Subcutaneous adipose tissue (tissue), 4 donors: Measurements from ENCODE around the gene SGPP1. TPM values are rescaled to one million over a fixed set of nuclear protein-coding genes. Genes with fewer than 3 reads are reported as not detected.

Experiments used
- CTCF ChIP-seq: fragments of 450-650 bp; IDR thresholded peaks from one replicate; pipeline ENCODE4 v1.5.1; 2016; ENCODE audit warnings: low read depth, mild to moderate bottlenecking, control low read depth, antibody characterized with exemption, moderate library complexity
- total RNA-seq, 4 donors: library from RNA; depleted of rRNA; stranded (reverse); fragments of >200 nt; gene quantifications; one replicate each; pipeline ENCODE4 v1.1.0, GENCODE V29; 2016

SGPP1 gene
- total RNA-seq, 4 donors from 2014 or later, result 18.1 to 35.2 (median 32.0) TPM

- TF ChIP-seq CTCF, result no peak
Measured at GRCh38 chr14:63725786-63726460, 1.9 kb downstream of the SGPP1 start.

DNA sequence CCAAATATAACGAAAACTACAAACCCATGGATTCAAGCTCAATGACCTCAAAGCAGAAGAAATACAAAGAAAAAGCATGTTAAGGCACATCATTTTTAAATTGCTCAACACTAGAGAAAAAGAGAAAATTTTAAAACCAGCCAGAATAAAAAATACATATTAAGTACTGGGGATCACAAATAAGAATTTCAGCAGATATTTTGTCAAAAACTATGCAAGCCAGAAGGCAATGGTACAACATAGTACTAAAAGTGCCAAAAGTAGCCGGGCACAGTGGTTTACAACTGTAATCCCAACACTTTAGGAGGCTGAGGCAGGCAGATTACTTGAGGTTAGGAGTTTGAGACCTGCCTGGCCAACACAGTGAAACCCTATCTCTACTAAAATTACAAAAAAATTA lies 10.2 kb downstream of the SGPP1 start:
- TF ChIP-seq CTCF, result no peak

DNA sequence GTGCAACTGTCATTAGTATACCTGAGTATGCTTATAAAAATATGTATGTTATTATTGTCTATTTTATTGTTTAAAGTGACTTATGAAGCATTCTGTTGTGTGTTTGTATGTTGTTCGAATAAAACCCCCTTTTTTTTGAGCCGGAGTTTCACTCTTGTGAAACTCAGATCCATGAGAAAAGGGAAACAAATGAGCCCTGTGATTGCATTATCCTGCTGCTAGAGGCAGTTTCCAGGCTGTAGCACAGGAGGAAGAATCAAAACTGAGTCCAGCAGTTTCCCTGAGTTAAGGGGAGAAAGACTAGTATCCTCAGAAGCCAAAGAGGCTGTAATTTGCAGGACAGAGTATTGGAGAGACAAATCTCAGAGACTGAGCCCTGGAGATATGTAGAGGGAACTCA lies 12.5 kb downstream of the SGPP1 start:
- TF ChIP-seq CTCF, result no peak

GRCh38 chr14:63713764-63714163 lies 14.1 kb downstream of the SGPP1 start:
- TF ChIP-seq CTCF, result no peak

GRCh38 chr14:63713058-63713457 lies 14.8 kb downstream of the SGPP1 start:
- TF ChIP-seq CTCF, result no peak

GRCh38 chr14:63712123-63712522 lies 15.7 kb downstream of the SGPP1 start:
- no peak for TF ChIP-seq CTCF

DNA sequence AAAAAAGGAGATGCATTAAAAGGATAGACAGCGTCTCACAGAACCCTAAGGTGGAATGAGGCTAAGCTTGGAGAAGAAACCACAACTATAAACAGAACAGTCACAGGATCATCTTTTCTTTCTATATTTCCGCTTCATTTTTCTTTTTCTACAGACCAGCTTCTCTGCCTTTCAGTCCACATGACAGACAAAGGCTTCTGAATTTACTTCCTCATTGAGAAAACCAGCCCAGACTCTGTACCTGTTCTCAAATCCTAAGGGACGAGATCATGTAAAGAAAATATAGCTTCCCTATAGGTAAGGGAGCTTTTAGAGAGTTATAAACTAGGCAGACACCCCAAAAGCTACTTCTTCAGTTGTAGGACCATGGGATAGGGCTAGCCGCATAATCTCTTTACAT lies 17.4 kb downstream of the SGPP1 start:
- no peak for TF ChIP-seq CTCF
